Nephron progenitor cell (in vitro differentiated cells): Measurements from ENCODE around the gene TGFB3.

Experiments
- DNase-seq: peaks from one replicate; pipeline ENCODE4 v3.0.0; 2021
- H3K27ac Mint-ChIP-seq: 2 replicates; pipeline ENCODE4 v1.8.0; 2021; ENCODE audit warnings: mild to moderate bottlenecking, moderate library complexity, mixed read lengths
- H3K27me3 Mint-ChIP-seq: 2 replicates; pipeline ENCODE4 v1.8.0; 2021; ENCODE audit warnings: mild to moderate bottlenecking, low read depth, mixed read lengths; ENCODE audit not compliant: poor library complexity
- H3K36me3 Mint-ChIP-seq: 2 replicates; pipeline ENCODE4 v1.8.0; 2021; ENCODE audit warnings: low read depth, mixed read lengths
- H3K4me1 Mint-ChIP-seq: 2 replicates; pipeline ENCODE4 v1.8.0; 2021; ENCODE audit warnings: mixed read lengths
- H3K4me3 Mint-ChIP-seq: 2 replicates; pipeline ENCODE4 v1.8.0; 2021; ENCODE audit warnings: mild to moderate bottlenecking, moderate library complexity, mixed read lengths
- H3K9me3 Mint-ChIP-seq: 2 replicates; pipeline ENCODE4 v1.8.0; 2021; ENCODE audit warnings: mild to moderate bottlenecking, moderate library complexity, mixed read lengths
- CTCF ChIP-seq: fragments of 200-600 bp; sonication (generic); IDR thresholded peaks from 2 replicates; pipeline ENCODE4 v1.5.0; 2021; ENCODE audit warnings: antibody characterized with exemption

Gene TGFB3

GRCh38 chr14:75993567-75994041 is 11.8 kb upstream of the TGFB3 start:
- TF ChIP-seq CTCF, result no peak
- Mint-ChIP-seq H3K4me3 (no peak overlapping the region), H3K4me1 (peaks cover 18% of the 10 kb centered on the region), H3K36me3 (peaks cover 77% of the 10 kb centered on the region), H3K27me3 (no peaks in the 10 kb centered on the region), H3K9me3 (no peaks in the 10 kb centered on the region), H3K27ac (no peak overlapping the region)
- no peak for DNase-seq

GRCh38 chr14:75991753-75992152 is 10.0 kb upstream of the TGFB3 start:
- peaks cover 21% of the 10 kb centered on the region for H3K4me1 Mint-ChIP-seq
- H3K27ac Mint-ChIP-seq, result no peak overlapping the region
- no peak for TF ChIP-seq CTCF
- no peak overlapping the region for H3K4me3 Mint-ChIP-seq
- H3K9me3 Mint-ChIP-seq, result no peaks in the 10 kb centered on the region
- peaks cover 61% of the 10 kb centered on the region for H3K36me3 Mint-ChIP-seq
- H3K27me3 Mint-ChIP-seq, result no peaks in the 10 kb centered on the region
- DNase-seq, result no peak

DNA sequence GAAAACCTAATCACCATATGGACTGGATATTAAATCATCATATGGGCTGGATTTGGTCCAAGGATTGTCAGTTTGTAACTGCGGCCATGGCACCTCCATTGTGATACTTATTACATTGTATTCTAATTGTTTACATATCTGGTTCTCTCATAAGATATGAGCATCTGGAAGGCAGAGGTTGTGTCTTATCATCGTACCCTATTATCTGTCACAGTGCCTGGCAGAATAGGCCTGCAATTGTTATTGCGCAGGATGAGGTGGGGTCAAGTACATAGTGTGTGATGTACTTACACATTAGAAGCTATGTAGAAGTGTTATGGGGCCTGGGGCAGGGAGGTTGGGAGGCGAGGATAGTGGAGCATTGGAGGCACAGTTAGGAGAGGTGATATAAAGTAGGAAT is 8.5 kb upstream of the TGFB3 start:
- H3K4me1 Mint-ChIP-seq, result peaks cover 21% of the 10 kb centered on the region
- peaks cover 8% of the 10 kb centered on the region for H3K27me3 Mint-ChIP-seq
- no peak overlapping the region for H3K4me3 Mint-ChIP-seq
- TF ChIP-seq CTCF, result no peak
- peaks cover 47% of the 10 kb centered on the region for H3K36me3 Mint-ChIP-seq
- no peak for DNase-seq
- no peak overlapping the region for H3K27ac Mint-ChIP-seq
- no peaks in the 10 kb centered on the region for H3K9me3 Mint-ChIP-seq

DNA sequence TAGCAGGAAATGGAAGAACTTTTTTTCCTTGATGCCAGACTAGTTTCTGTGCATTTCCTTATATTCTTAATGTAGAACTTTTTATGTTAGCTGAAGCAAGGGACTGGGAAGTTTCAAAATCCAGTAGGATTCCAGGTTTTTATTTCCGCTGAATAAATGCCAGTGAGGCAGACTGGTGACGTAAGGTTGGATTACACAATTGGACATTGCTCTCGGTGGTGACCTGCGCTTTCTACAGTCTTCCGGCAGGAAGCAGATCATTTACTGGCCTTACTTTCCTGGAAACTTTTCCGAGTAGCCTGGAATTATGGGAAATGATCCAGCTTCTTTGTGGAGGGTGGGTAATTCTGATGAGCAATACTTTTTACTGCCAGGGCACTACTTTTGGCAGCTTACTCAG is 7.3 kb upstream of the TGFB3 start:
- Mint-ChIP-seq H3K9me3 (no peaks in the 10 kb centered on the region), H3K36me3 (peaks cover 36% of the 10 kb centered on the region), H3K27me3 (peaks cover 17% of the 10 kb centered on the region), H3K27ac (no peak overlapping the region), H3K4me3 (no peak overlapping the region), H3K4me1 (peaks cover 19% of the 10 kb centered on the region)
- TF ChIP-seq CTCF, result no peak
- DNase-seq, result no peak

DNA sequence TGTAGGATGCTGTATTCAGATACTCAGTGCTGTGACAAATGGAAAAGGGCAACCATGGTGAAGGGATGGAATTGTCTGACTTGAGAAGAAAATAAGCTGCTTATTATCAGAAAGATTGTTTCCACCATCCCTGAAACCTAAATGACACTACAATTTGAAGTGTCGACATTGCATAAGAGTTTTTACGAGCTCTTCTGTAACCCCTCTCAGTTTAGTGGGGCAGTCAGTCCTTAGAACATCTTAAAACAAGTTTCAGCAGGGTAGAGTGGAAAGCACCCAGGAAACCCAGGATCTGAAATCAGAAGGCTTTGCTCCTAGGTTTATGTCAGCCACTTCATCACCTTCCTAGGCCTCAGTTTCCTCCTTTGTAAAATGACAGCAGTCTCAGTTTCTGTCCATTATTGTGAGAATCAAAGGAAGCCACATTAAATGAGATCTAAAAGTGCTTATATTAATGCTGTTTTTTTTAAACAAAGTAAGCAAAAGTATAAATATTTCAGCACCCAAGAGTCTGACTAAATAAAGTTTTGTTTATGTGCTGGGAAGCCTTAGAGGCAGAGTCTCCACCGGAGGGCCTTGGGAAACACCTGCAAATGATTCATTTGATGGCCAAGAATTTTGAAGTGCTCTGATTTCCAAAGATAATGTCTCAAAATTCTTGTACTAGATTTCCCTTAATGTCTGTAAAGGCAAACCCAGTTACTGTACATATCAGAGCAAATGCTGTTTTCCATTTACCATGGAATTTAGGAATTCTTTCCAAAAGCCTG is 5.6 kb upstream of the TGFB3 start:
- DNase-seq, result no peak
- peaks cover 12% of the 10 kb centered on the region for H3K4me1 Mint-ChIP-seq
- no peak for TF ChIP-seq CTCF
- H3K27me3 Mint-ChIP-seq, result peaks cover 34% of the 10 kb centered on the region
- H3K9me3 Mint-ChIP-seq, result no peaks in the 10 kb centered on the region
- no peak overlapping the region for H3K4me3 Mint-ChIP-seq
- H3K36me3 Mint-ChIP-seq, result peaks cover 27% of the 10 kb centered on the region
- H3K27ac Mint-ChIP-seq, result no peak overlapping the region

DNA sequence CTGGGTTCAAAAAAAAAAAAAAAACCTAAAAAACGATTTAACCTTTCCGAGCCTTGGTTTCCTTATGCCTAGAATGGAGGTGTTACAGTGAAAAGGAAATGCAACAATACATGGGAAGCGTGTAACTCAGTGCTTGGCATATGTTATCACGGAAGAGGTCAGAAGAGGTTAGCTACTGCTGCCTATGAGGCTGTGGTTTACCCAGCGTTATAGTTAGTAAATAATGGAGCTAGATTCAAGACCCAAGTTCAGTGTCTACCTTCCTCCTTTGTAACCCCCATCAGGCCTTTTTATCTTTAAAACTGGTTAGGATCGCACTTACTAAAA is 4.6 kb upstream of the TGFB3 start:
- Mint-ChIP-seq H3K27me3 (peaks cover 36% of the 10 kb centered on the region), H3K4me3 (peak overlapping the region; percentile 99), H3K27ac (peak overlapping the region; percentile 93), H3K4me1 (peaks cover 18% of the 10 kb centered on the region), H3K36me3 (peaks cover 21% of the 10 kb centered on the region), H3K9me3 (no peaks in the 10 kb centered on the region)
- DNase-seq, result no peak
- no peak for TF ChIP-seq CTCF
